ENCODE results near the gene CDH24.

CDH24 gene

GRCh38 chr14:23102801-23103200 lies 45.5 kb upstream of the CDH24 start:
- TF ChIP-seq, protein P1, sequence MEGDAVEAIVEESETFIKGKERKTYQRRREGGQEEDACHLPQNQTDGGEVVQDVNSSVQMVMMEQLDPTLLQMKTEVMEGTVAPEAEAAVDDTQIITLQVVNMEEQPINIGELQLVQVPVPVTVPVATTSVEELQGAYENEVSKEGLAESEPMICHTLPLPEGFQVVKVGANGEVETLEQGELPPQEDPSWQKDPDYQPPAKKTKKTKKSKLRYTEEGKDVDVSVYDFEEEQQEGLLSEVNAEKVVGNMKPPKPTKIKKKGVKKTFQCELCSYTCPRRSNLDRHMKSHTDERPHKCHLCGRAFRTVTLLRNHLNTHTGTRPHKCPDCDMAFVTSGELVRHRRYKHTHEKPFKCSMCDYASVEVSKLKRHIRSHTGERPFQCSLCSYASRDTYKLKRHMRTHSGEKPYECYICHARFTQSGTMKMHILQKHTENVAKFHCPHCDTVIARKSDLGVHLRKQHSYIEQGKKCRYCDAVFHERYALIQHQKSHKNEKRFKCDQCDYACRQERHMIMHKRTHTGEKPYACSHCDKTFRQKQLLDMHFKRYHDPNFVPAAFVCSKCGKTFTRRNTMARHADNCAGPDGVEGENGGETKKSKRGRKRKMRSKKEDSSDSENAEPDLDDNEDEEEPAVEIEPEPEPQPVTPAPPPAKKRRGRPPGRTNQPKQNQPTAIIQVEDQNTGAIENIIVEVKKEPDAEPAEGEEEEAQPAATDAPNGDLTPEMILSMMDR (IDR thresholded peaks at IDR 0.05; ENCODE audit: low read depth, low read length, missing control alignments): no peak
- H3K4me3 ChIP-seq (ENCODE audit: low read depth, low read length): no peak overlapping the region
- DNase-seq (ENCODE audit: low read depth): no peak

DNA sequence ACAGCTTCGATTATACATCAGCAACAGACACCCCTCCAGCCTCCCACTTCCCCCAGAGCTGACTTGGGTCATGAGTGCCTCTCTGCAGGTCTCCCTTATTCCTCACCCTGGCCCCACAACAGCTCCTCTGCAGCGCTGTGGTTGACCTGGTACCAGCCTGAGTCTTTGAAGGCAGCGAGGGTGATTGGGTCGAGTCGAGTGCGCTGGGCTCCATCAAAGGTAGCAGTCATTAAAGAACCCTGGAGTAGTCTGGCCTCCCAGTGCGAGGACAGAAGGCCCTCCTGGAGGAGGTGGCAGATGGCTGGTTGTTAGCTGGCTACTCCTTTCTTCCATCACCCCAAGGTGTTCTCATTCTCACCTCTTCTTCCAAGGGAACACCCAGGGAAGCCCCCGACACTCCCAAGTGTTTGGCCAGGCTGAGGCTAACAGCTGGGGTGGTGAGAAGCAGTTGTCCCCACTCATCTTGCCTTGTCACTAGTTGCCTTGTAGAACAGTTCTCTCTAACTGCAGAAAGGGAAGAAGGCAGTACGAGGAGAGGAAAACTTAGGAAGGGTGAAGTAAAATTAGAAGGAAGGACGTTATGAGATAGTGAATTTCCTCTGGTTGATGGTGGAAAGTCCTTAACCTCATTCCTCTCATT lies 44.8 kb upstream of the CDH24 start:
- TF ChIP-seq, protein P1 (IDR thresholded peaks at IDR 0.05; ENCODE audit: low read depth, low read length, missing control alignments): no peak
- DNase-seq (ENCODE audit: low read depth): no peak
- H3K4me3 ChIP-seq (ENCODE audit: low read depth, low read length): no peak overlapping the region

DNA sequence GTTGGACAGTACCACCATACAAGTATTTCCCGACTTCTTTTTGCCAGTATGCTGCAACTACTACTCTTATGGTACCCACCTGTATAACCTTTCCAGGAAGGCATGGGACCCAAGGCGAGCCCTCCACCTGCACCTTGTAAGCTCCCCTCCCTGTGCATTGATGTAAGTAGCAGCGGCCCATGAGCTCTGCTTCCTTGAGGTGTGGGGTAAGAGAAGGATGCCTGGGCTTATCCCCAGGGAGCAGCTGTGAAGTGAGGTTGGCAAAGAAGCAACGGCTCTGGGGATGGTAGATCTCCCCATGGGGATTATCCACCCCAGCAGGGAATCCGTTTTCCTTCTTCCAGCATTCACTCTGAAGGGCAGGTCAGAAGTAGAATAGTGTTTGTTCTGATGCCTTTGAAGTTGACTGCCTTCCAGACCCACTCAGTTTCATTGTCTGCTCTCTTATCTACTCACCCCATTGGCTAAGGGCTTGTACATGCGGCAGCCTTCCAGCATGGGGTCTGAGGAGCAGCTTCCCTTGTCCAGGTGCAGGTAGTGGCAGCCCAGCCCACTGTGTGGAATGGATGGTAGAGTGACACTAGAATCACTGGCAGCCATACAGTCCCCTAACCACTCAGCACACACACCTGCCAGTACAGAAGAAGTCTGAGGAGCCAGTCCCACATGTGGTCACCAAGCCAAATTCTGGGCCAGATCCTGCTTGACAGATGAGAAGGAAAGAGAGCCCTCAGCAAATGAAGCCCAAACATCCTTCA lies 44.1 kb upstream of the CDH24 start:
- no peak for DNase-seq (ENCODE audit: low read depth)
- H3K4me3 ChIP-seq (ENCODE audit: low read depth, low read length): no peak overlapping the region
- TF ChIP-seq, protein P1 (IDR thresholded peaks at IDR 0.05; ENCODE audit: low read depth, low read length, missing control alignments): no peak

GRCh38 chr14:23099212-23099861 lies 42.0 kb upstream of the CDH24 start:
- TF ChIP-seq, protein P1 (IDR thresholded peaks at IDR 0.05; ENCODE audit: low read depth, low read length, missing control alignments): no peak
- no peak for DNase-seq (ENCODE audit: low read depth)
- H3K4me3 ChIP-seq (ENCODE audit: low read depth, low read length): no peak overlapping the region

DNA sequence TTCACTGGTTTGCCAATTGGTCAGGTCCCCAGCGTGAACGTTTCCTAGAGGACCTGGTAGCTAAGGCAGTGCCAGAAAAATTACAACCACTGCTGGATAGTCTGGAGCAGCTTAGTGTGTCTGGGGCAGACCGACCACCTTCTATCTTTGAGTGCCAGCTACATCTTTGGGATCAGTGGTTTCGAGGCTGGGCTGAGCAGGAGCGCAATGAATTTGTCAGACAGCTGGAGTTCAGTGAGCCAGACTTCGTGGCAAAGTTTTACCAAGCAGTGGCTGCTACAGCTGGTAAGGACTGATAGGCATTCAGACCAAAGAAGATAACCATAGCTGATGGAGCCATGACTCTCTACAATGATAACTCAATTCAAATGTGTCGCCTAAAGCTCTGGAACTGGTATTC lies 40.5 kb upstream of the CDH24 start:
- TF ChIP-seq, protein P1 (IDR thresholded peaks at IDR 0.05; ENCODE audit: low read depth, low read length, missing control alignments): no peak
- DNase-seq (ENCODE audit: low read depth): no peak
- H3K4me3 ChIP-seq (ENCODE audit: low read depth, low read length): no peak overlapping the region

DNA sequence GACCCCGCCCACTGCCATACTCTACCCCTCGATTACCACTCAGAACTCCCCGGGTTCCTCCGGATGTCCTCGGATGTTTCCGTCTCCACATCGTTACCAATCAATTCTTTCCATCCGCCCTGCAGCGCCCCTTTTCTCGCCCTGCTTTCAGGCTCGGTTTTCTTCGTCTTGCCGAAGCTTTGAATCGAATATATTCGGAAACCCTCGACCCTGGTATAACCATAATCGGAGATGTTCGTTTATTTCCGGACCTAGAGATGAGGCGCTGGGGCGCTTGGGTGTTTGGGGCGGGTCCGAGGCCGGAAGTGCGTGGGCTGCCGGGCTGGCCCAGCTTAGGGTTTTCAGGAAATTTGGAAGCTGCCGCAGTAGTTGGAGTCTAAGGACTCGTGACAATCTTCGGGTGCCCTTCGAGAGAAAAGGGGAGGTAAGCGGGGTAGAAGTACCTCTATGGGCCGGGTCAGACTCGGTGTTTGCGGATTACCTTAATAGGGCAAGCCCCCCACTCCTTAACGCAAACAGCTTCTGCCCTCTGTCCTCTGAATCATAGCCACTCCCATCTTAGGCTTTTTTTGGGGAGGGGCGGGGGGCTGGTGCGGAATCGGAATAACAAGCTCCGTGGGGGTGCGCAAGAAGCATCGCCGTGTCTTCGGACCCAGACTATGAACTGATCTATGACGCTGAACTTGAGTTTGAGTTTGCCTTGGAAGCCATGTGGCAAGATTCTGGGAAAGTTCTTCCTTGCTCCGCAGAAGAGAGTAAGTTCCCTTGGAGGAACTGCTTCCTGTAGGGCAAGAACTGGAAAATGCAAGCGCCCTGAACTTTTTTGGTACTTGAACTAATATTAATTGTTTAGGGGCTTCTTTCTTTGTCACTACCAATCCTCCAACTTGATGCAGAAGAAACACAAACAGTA lies 38.1 kb upstream of the CDH24 start, which contains the start of gene C14orf119:
C14orf119 (plus strand) TSS at position 310 of the 913 bp plus-strand sequence. CDS start 2,154 bp downstream, outside the sequence.
- H3K4me3 ChIP-seq (ENCODE audit: low read depth, low read length): peak within 1 kb of the TSS; percentile 78
- DNase-seq (ENCODE audit: low read depth): peak; percentile 98
- TF ChIP-seq, protein P1 (IDR thresholded peaks at IDR 0.05; ENCODE audit: low read depth, low read length, missing control alignments): no peak
